Body of pancreas (tissue), 4 donors: ENCODE data around the gene WNK1. TPM values are rescaled to one million over a fixed set of nuclear protein-coding genes. Genes with fewer than 3 reads are reported as not detected.
"Not testable (repeated sequence)": the region's sequence is repeated elsewhere in the genome, so short reads cannot be mapped to it uniquely, and the experiment has no call there.

Experiments used
- ATAC-seq: fragments of 150-250 bp; one replicate; pipeline ENCODE4 v1.9.1; 2016
- DNase-seq, 4 donors: peaks; one replicate each; pipeline ENCODE4 v3.0.0-alpha.2; 2019
- H3K27ac ChIP-seq, 4 donors: fragments of 200-600 bp; sonication (generic); 1 replicate in 3 of 4; 2 replicates in 1 of 4; pipeline versions ENCODE4 v1.5.1 to v1.6.1; 2016 to 2019; ENCODE audit warnings: mild to moderate bottlenecking in 1 of 4, mixed read lengths in 1 of 4, moderate library complexity in 1 of 4
- H3K27me3 ChIP-seq, 2 donors: fragments of 200-600 bp; sonication (generic); one replicate each; pipeline ENCODE4 v1.6.0; 2016; ENCODE audit warnings: mild to moderate bottlenecking in 1 of 2
- H3K36me3 ChIP-seq, 2 donors: fragments of 200-600 bp; sonication (generic); replicated peaks in 1 of 2; 2 replicates each; pipeline ENCODE4 v1.5.1; 2016; ENCODE audit warnings: low read depth in 2 of 2; ENCODE audit not compliant: insufficient read depth in 1 of 2
- H3K4me1 ChIP-seq: fragments of 200-600 bp; sonication (generic); one replicate; pipeline ENCODE4 v1.6.0; 2016
- H3K4me3 ChIP-seq, 2 donors: fragments of 200-600 bp; sonication (generic); 1 replicate in 1 of 2; 2 replicates in 1 of 2; pipeline ENCODE4 v1.5.1; 2016 to 2019
- H3K9me3 ChIP-seq, 3 donors: fragments of 200-600 bp; sonication (generic); 1 replicate in 2 of 3; 2 replicates in 1 of 3; pipeline ENCODE4 v1.5.1; 2016
- CTCF ChIP-seq, 7 experiments: fragments of 450-650 bp in 4 of 7; fragments of 200-600 bp in 3 of 7; sonication (generic) in 3 of 7; IDR thresholded peaks; one replicate each; pipeline ENCODE4 v1.5.1; 2016 to 2019; ENCODE audit warnings: antibody characterized with exemption in 7 of 7
- POLR2A ChIP-seq, 3 donors: fragments of 450-650 bp; IDR thresholded peaks; one replicate each; pipeline ENCODE4 v1.6.1; 2016; ENCODE audit warnings: antibody characterized with exemption in 3 of 3, mild to moderate bottlenecking in 2 of 3
- WGBS, 2 donors: methylation state at CpG; one replicate each; pipeline ENCODE4 v1.1.5; 2017; 5-methylcytosine and 5-hydroxymethylcytosine counted together
- intact Hi-C: fragments of 100-400 bp; cut with DNase I; formaldehyde crosslinking; loops from one replicate; pipeline ENCODE4 v1.15.1; 2023
- total RNA-seq, 2 donors: library from RNA; depleted of rRNA; stranded (reverse); fragments of >200 nt; gene quantifications; one replicate each; pipeline ENCODE4 v1.1.0, GENCODE V29; 2016

WNK1 gene
- total RNA-seq, 2 donors from 2014 or later: 56.6 to 96.6 TPM

- no peak overlapping the region for H3K27ac ChIP-seq
- H3K27me3 ChIP-seq: no peaks in the 10 kb centered on the region
- 93 to 100% methylated on average over 1 of the region's 1 CpG for WGBS, 2 donors
- intact Hi-C loops: no loop called here
- no peaks in the 10 kb centered on the region for H3K9me3 ChIP-seq
- ATAC-seq: no peak
- peaks cover 6% of the 10 kb centered on the region for H3K4me1 ChIP-seq
- no peaks in the 10 kb centered on the region for H3K36me3 ChIP-seq
- TF ChIP-seq CTCF (IDR thresholded peaks at IDR 0.05) (no peak), POLR2A (IDR thresholded peaks at IDR 0.05) (no peak)
- no peak overlapping the region for H3K4me3 ChIP-seq
- DNase-seq: no peak
Observed at GRCh38 chr12:768434-768833, 16.1 kb downstream of the WNK1 start.

GRCh38 chr12:770479-770878, 18.1 kb downstream of the WNK1 start:
- TF ChIP-seq POLR2A (IDR thresholded peaks at IDR 0.05) (no peak), CTCF (IDR thresholded peaks at IDR 0.05) (no peak)
- Histone ChIP-seq H3K27me3 (no peaks in the 10 kb centered on the region), H3K4me1 (peaks cover 16% of the 10 kb centered on the region), H3K36me3 (no peaks in the 10 kb centered on the region), H3K27ac (no peak overlapping the region), H3K4me3 (no peak overlapping the region), H3K9me3 (no peaks in the 10 kb centered on the region)
- WGBS, 2 donors: 61 to 80% methylated on average over 2 of the region's 2 CpGs
- no peak for ATAC-seq
- intact Hi-C loops: no loop called here
- no peak for DNase-seq

GRCh38 chr12:772056-772697, 19.8 kb downstream of the WNK1 start:
- DNase-seq (no peak), ATAC-seq (no peak)
- intact Hi-C loops: no loop called here
- Histone ChIP-seq H3K4me1 (peaks cover 23% of the 10 kb centered on the region), H3K9me3 (no peaks in the 10 kb centered on the region), H3K36me3 (no peaks in the 10 kb centered on the region), H3K27me3 (no peaks in the 10 kb centered on the region), H3K4me3 (no peak overlapping the region), H3K27ac (no peak overlapping the region)
- TF ChIP-seq CTCF (IDR thresholded peaks at IDR 0.05): no peak
- no peak for TF ChIP-seq POLR2A (IDR thresholded peaks at IDR 0.05)
- WGBS, 2 donors: 68 to 71% methylated on average over 5 of the region's 5 CpGs

- TF ChIP-seq POLR2A (IDR thresholded peaks at IDR 0.05): no peak
- no peak for TF ChIP-seq CTCF (IDR thresholded peaks at IDR 0.05)
- DNase-seq: no peak
- H3K4me3 ChIP-seq: no peak overlapping the region
- H3K9me3 ChIP-seq: no peaks in the 10 kb centered on the region
- no peak for ATAC-seq
- H3K36me3 ChIP-seq: no peaks in the 10 kb centered on the region
- intact Hi-C loops: no loop called here
- no peak overlapping the region for H3K27ac ChIP-seq
- no peaks in the 10 kb centered on the region for H3K27me3 ChIP-seq
- peaks cover 26% of the 10 kb centered on the region for H3K4me1 ChIP-seq
- 45 to 55% methylated on average over 3 of the region's 3 CpGs for WGBS, 2 donors
Observed at GRCh38 chr12:774051-774614, 21.8 kb downstream of the WNK1 start.

- peaks cover 45% of the 10 kb centered on the region for H3K4me1 ChIP-seq
- intact Hi-C loops, H3K36me3 ChIP-seq, H3K9me3 ChIP-seq, H3K27me3 ChIP-seq, H3K4me3 ChIP-seq, H3K27ac ChIP-seq, ATAC-seq, DNase-seq: not testable (repeated sequence)
- 89% methylated on average over 14 to 15 of the region's 15 CpGs for whole genome bisulfite sequencing, 2 donors
Observed at GRCh38 chr12:775973-776771, 23.8 kb downstream of the WNK1 start.

- H3K4me3 ChIP-seq, H3K27me3 ChIP-seq, DNase-seq, intact Hi-C loops, H3K27ac ChIP-seq, H3K36me3 ChIP-seq, ATAC-seq, H3K9me3 ChIP-seq: not testable (repeated sequence)
- peaks cover 45% of the 10 kb centered on the region for H3K4me1 ChIP-seq
- 98 to 100% methylated on average over 5 of the region's 5 CpGs for WGBS, 2 donors
Observed at GRCh38 chr12:776772-777373, 24.5 kb downstream of the WNK1 start.
